Gastroesophageal sphincter (tissue), 3 donors: ENCODE data around the gene GPR156.

Experiments
- EP300 ChIP-seq: sonication (generic); formaldehyde crosslinking; IDR thresholded peaks from one replicate; pipeline ENCODE4 v1.6.1; 2017; ENCODE audit warnings: antibody characterized with exemption, mild to moderate bottlenecking
- POLR2A ChIP-seq, 2 donors: fragments of 450-650 bp; IDR thresholded peaks; one replicate each; pipeline ENCODE4 v1.6.1; 2017; ENCODE audit warnings: antibody characterized with exemption in 2 of 2, mild to moderate bottlenecking in 2 of 2, moderate library complexity in 1 of 2
- POLR2AphosphoS5 ChIP-seq: sonication (generic); formaldehyde crosslinking; IDR thresholded peaks from one replicate; pipeline ENCODE4 v1.6.1; 2017; ENCODE audit warnings: antibody characterized with exemption
- TF ChIP-seq, protein P1 (sequence below), 4 experiments: fragments of 200-600 bp in 2 of 4; fragments of 450-650 bp in 2 of 4; sonication (generic) in 1 of 4; IDR thresholded peaks; one replicate each; pipeline ENCODE4 v1.5.1; 2017 to 2019; ENCODE audit warnings: antibody characterized with exemption in 4 of 4, mild to moderate bottlenecking in 2 of 4, moderate library complexity in 2 of 4

DNA sequence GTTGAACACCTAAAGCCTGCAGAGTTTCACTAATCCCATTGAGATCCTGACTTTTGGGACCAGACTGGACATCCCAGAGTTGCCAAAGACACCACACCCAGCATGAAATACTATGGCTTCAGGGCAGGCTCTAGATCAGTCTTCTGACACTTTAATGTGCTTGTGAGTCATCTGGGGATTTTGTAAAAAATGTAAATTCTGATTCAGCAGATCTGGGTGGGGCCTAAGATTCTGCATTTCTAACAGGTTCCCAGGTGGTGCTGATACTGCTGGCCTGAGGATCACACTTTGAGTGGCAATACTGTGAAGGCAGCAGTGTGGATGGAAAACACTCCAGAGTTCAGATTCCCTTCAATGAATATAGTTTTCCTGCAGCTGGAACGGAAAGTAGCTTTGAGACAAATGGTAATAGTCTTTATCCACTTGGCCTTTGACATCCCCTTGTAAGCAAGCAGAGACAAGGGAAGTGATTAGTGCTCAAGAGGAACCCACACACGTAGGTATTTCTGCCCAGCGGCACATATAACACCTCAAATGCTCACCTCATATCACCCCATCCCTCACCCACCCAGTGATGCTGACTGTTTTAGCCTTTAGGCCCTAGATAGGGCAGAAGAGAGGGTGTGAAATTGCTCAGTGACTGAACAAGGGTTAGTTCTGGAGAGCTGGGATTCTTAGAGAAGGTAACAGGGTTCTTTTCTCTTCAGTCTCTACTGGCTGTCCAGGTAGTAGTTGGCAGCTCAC lies 139.3 kb downstream of the GPR156 start:
- TF ChIP-seq, protein P1, sequence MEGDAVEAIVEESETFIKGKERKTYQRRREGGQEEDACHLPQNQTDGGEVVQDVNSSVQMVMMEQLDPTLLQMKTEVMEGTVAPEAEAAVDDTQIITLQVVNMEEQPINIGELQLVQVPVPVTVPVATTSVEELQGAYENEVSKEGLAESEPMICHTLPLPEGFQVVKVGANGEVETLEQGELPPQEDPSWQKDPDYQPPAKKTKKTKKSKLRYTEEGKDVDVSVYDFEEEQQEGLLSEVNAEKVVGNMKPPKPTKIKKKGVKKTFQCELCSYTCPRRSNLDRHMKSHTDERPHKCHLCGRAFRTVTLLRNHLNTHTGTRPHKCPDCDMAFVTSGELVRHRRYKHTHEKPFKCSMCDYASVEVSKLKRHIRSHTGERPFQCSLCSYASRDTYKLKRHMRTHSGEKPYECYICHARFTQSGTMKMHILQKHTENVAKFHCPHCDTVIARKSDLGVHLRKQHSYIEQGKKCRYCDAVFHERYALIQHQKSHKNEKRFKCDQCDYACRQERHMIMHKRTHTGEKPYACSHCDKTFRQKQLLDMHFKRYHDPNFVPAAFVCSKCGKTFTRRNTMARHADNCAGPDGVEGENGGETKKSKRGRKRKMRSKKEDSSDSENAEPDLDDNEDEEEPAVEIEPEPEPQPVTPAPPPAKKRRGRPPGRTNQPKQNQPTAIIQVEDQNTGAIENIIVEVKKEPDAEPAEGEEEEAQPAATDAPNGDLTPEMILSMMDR (IDR thresholded peaks at IDR 0.05), result no peak
- TF ChIP-seq POLR2A (IDR thresholded peaks at IDR 0.05) (no peak), EP300 (no peak), POLR2AphosphoS5 (no peak)
